ENCODE measurements around the gene APPL1.

GRCh38 chr3:57179580-57180410, 47.7 kb upstream of the APPL1 start:
- TF ChIP-seq, protein P1, sequence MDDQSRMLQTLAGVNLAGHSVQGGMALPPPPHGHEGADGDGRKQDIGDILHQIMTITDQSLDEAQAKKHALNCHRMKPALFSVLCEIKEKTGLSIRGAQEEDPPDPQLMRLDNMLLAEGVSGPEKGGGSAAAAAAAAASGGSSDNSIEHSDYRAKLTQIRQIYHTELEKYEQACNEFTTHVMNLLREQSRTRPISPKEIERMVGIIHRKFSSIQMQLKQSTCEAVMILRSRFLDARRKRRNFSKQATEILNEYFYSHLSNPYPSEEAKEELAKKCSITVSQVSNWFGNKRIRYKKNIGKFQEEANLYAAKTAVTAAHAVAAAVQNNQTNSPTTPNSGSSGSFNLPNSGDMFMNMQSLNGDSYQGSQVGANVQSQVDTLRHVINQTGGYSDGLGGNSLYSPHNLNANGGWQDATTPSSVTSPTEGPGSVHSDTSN (CRISPR knock-in tag; IDR thresholded peaks at IDR 0.05; ENCODE audit: borderline replicate concordance) = no peak
- TF ChIP-seq SP2 (CRISPR knock-in tag; IDR thresholded peaks at IDR 0.05) (no peak), ETV6 (CRISPR knock-in tag; conservative IDR thresholded peaks at IDR 0.05) (no peak)

All from HepG2 (cell line).